ENCODE data around the gene BEST1.
"Not testable (repeated sequence)": the region's sequence is repeated elsewhere in the genome, so short reads cannot be mapped to it uniquely, and the experiment has no call there.

Gene BEST1

GRCh38 chr11:61946894-61947293 lies 3.3 kb upstream of the BEST1 start:
- FAIRE-seq (no peak), DNase-seq (ENCODE audit: insufficient read length, low spot score) (no peak)

- DNase-seq (ENCODE audit: insufficient read length, low spot score) (peak; percentile 76), FAIRE-seq (peak; percentile 77)
Observed at GRCh38 chr11:61947486-61948210, 2.5 kb upstream of the BEST1 start.

- no peak for FAIRE-seq
Observed at GRCh38 chr11:61948505-61948904, 1.6 kb upstream of the BEST1 start.

GRCh38 chr11:61949169-61950034 lies 749 bp upstream of the BEST1 start:
- no peak for FAIRE-seq
- no peak for DNase-seq (ENCODE audit: insufficient read length, low spot score)

More at GRCh38 chr11:61948505-61948904, 1.6 kb upstream of the BEST1 start:
- no peak for DNase-seq (ENCODE audit: insufficient read length, low spot score)

- FAIRE-seq (no peak), DNase-seq (ENCODE audit: insufficient read length, low spot score) (no peak)
Observed at GRCh38 chr11:61951484-61952135, 1.5 kb downstream of the BEST1 start.

GRCh38 chr11:61952882-61953281 lies 2.7 kb downstream of the BEST1 start:
- DNase-seq (ENCODE audit: insufficient read length, low spot score): no peak
- FAIRE-seq: no peak

- DNase-seq (ENCODE audit: insufficient read length, low spot score); FAIRE-seq: not testable (repeated sequence)
Observed at GRCh38 chr11:61953632-61954031, 3.5 kb downstream of the BEST1 start.

GRCh38 chr11:61954106-61954850 lies 4.1 kb downstream of the BEST1 start:
- no peak for DNase-seq (ENCODE audit: insufficient read length, low spot score)
- FAIRE-seq: no peak

- DNase-seq (ENCODE audit: insufficient read length, low spot score) (no peak), FAIRE-seq (no peak)
Observed at GRCh38 chr11:61954851-61955421, 4.8 kb downstream of the BEST1 start.

- no peak for DNase-seq (ENCODE audit: insufficient read length, low spot score)
Observed at GRCh38 chr11:61955422-61956135, 5.4 kb downstream of the BEST1 start.

GRCh38 chr11:61956191-61957020 lies 6.3 kb downstream of the BEST1 start:
- FAIRE-seq: no peak
- DNase-seq (ENCODE audit: insufficient read length, low spot score): no peak

More at GRCh38 chr11:61955422-61956135, 5.4 kb downstream of the BEST1 start:
- no peak for FAIRE-seq

GRCh38 chr11:61957021-61957770 lies 7.0 kb downstream of the BEST1 start:
- no peak for FAIRE-seq
- no peak for DNase-seq (ENCODE audit: insufficient read length, low spot score)

GRCh38 chr11:61958590-61958989 lies 8.4 kb downstream of the BEST1 start:
- DNase-seq (ENCODE audit: insufficient read length, low spot score) (no peak), FAIRE-seq (no peak)

- FAIRE-seq (no peak), DNase-seq (ENCODE audit: insufficient read length, low spot score) (no peak)
Observed at GRCh38 chr11:61959114-61959513, 9.0 kb downstream of the BEST1 start.

- DNase-seq (ENCODE audit: insufficient read length, low spot score) (no peak), FAIRE-seq (no peak)
Observed at GRCh38 chr11:61959678-61960077, 9.5 kb downstream of the BEST1 start.

GRCh38 chr11:61960532-61960931 lies 10.4 kb downstream of the BEST1 start:
- no peak for FAIRE-seq
- no peak for DNase-seq (ENCODE audit: insufficient read length, low spot score)

- FAIRE-seq: no peak
- DNase-seq (ENCODE audit: insufficient read length, low spot score): no peak
Observed at GRCh38 chr11:61961570-61962212, 11.5 kb downstream of the BEST1 start.
